Activated B cell treated with CpG ODN at 0.5 μM for 24 hours (primary cell): ENCODE results near the gene HMCES. TPM values are rescaled to one million over a fixed set of nuclear protein-coding genes. Genes with fewer than 3 reads are reported as not detected.

Experiments
- ATAC-seq: fragments of 200-7000 bp; cut with Tn5 transposase; one replicate; pipeline ENCODE4 v1.10.0; 2021; ENCODE audit warnings: low read depth, mild to moderate bottlenecking, moderate library complexity
- CTCF ChIA-PET: fragments of 350-600 bp; sonication (Branson Sonifier 250); formaldehyde crosslinking; loops from one replicate; lab custom pipeline; 2021; ENCODE audit warnings: antibody characterized with exemption; lab: Charles Lee
- POLR2A ChIA-PET: fragments of 350-600 bp; sonication (Branson Sonifier 250); formaldehyde crosslinking; loops from one replicate; lab custom pipeline; 2021; ENCODE audit warnings: antibody characterized with exemption; lab: Charles Lee
- DNase-seq: peaks from one replicate; pipeline ENCODE4 v3.0.0; 2022
- H3K27ac Mint-ChIP-seq: one replicate; pipeline ENCODE4 v1.8.0; 2020; ENCODE audit warnings: mixed read lengths
- H3K27me3 Mint-ChIP-seq: one replicate; pipeline ENCODE4 v1.8.0; 2021; ENCODE audit warnings: mixed read lengths
- H3K36me3 Mint-ChIP-seq: one replicate; pipeline ENCODE4 v1.8.0; 2021; ENCODE audit warnings: low read depth, mixed read lengths
- H3K4me1 Mint-ChIP-seq: one replicate; pipeline ENCODE4 v1.8.0; 2021; ENCODE audit warnings: mixed read lengths
- H3K4me3 Mint-ChIP-seq: one replicate; pipeline ENCODE4 v1.8.0; 2020; ENCODE audit warnings: mild to moderate bottlenecking, mixed read lengths
- H3K9me3 Mint-ChIP-seq: one replicate; pipeline ENCODE4 v1.8.0; 2020; ENCODE audit warnings: mixed read lengths
- CTCF ChIP-seq: fragments of 200-600 bp; IDR thresholded peaks from one replicate; pipeline ENCODE4 v1.8.0; 2022; ENCODE audit warnings: antibody characterized with exemption, mild to moderate bottlenecking
- intact Hi-C: fragments of 100-400 bp; cut with micrococcal nuclease; formaldehyde crosslinking; loops from one replicate; pipeline ENCODE4 v1.15.1; 2024
- total RNA-seq: library from RNA; stranded (reverse); gene quantifications from 2 replicates; pipeline ENCODE4 v1.2.3, GENCODE V29; 2022

The HMCES gene
- total RNA-seq, 1 donor from 2014 or later, result 37.2 TPM

DNA sequence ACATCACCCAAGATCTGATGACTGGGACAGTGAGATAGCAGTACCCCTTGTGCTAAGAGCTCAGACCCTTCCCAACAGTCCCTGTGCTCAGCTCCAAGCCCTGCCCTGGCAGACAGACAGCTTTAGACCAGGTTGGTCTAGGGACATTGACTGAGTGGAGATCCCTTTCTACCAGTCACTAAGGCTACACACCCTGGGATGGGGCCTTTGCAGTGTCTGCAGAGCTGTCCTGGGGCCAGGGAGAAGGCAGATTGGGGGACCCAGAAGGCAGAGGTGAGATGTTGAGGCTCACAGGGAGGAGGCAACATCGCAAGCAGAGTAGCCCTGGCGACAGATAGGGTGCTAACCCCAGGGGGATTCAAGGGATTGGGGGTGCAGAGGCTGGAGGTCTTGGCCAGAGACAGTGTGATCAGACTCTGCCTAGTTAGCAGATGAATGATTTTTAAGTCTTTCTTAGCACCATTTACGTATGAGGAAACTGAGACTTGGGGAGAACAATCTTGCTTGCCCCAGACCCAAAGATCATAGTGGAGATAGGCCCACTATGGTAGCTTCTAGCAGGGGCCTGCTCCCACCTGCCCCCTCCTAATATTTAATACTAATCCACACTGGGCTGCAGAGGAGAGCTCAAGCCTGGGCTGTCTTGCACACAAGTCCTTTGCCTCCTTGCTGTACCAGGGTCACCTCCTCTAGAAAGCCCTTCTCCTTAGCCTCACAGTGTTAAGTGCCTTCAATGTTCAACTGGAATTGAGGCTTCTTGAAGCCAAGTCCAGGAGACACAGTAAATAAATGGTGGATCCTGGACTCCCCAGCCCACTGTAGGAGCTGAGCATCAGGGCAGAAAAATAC is 32.6 kb downstream of the HMCES start:
- intact Hi-C loops, result no loop called here
- TF ChIP-seq CTCF, result no peak
- CTCF ChIA-PET, result interaction anchor here (0.7 kb wide), 1 partner anchor 13 kb away, joined by 3 read pairs; no protein-coding TSS in a partner anchor
- DNase-seq (no peak), ATAC-seq (no peak)
- Mint-ChIP-seq H3K27ac (no peak overlapping the region), H3K27me3 (no peaks in the 10 kb centered on the region), H3K4me3 (no peak overlapping the region), H3K4me1 (peaks cover 26% of the 10 kb centered on the region), H3K36me3 (peaks cover 2% of the 10 kb centered on the region), H3K9me3 (no peaks in the 10 kb centered on the region)
- POLR2A ChIA-PET, result interaction anchor here (1.3 kb wide), 1 partner anchor 62 kb away, joined by 3 read pairs; the partner anchor contains the start of gene COPG1

GRCh38 chr3:129312021-129312639 is 33.5 kb downstream of the HMCES start:
- TF ChIP-seq CTCF, result no peak
- H3K4me3 Mint-ChIP-seq, result no peak overlapping the region
- ChIA-PET POLR2A (interaction anchor here (0.6 to 5.1 kb wide), 3 partner anchors 32 to 63 kb away, joined by 5 to 172 read pairs (median 11); partner anchors contain the start of genes COPG1 and HMCES), CTCF (interaction anchor here (0.7 kb wide), 1 partner anchor 12 kb away, joined by 3 read pairs; no protein-coding TSS in a partner anchor)
- peaks cover under 1% of the 10 kb centered on the region for H3K36me3 Mint-ChIP-seq
- ATAC-seq (no peak), DNase-seq (no peak)
- H3K27me3 Mint-ChIP-seq, result no peaks in the 10 kb centered on the region
- H3K27ac Mint-ChIP-seq, result no peak overlapping the region
- H3K4me1 Mint-ChIP-seq, result peaks cover 21% of the 10 kb centered on the region
- H3K9me3 Mint-ChIP-seq, result no peaks in the 10 kb centered on the region
- intact Hi-C loops, result no loop called here

DNA sequence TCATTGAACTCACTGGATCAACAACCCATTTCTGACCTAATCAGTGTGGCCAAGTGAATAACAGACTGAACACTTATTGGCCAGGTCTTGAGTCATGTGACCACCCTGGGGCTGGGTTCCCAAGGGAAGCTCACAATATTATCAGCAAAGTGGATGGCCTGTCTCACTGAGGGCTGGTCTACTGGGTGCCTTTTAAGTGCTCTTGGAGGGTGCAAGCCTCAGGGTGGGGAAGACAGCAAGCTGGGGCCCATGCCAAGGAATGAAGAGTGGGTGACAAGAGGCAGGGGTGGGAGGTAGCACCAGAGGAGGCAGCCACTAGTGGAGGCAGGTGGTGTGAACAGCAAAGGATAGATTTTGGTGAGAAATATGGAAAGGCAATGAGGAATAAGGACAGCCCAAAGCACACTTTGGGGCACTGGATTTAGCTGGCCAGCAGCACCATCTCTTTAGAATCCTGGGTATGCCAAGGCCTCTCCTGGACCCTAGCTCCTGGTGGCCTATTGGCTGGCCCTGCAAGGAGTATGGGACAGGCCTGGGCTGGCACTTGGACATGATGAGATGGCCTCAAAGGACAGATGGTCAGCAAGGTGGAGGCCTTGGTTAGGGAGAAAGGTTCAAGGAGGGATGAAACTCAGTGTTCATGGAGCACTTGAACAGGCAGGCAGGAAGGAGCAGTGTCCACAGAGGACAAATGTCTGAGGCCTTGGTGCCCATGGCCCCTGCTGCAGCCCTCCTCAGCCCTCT is 34.2 kb downstream of the HMCES start:
- Mint-ChIP-seq H3K27ac (no peak overlapping the region), H3K9me3 (no peaks in the 10 kb centered on the region), H3K36me3 (no peaks in the 10 kb centered on the region), H3K4me3 (no peak overlapping the region), H3K4me1 (peaks cover 21% of the 10 kb centered on the region), H3K27me3 (peaks cover 4% of the 10 kb centered on the region)
- no peak for TF ChIP-seq CTCF
- CTCF ChIA-PET, result interaction anchor here (1.4 kb wide), 1 partner anchor 30 kb away, joined by 5 read pairs; no protein-coding TSS in a partner anchor
- intact Hi-C loops, result no loop called here
- POLR2A ChIA-PET, result interaction anchor here (0.6 to 5.1 kb wide), 4 partner anchors 33 to 63 kb away, joined by 3 to 172 read pairs (median 8); partner anchors contain the start of genes COPG1 and HMCES
- no peak for ATAC-seq
- no peak for DNase-seq

- ATAC-seq, result no peak
- no peaks in the 10 kb centered on the region for H3K36me3 Mint-ChIP-seq
Measured at GRCh38 chr3:129313415-129313664, 34.7 kb downstream of the HMCES start.

More at GRCh38 chr3:129313415-129313664, 34.7 kb downstream of the HMCES start:
- Mint-ChIP-seq H3K9me3 (no peaks in the 10 kb centered on the region), H3K4me3 (peak overlapping the region; percentile 80), H3K27me3 (peaks cover 7% of the 10 kb centered on the region), H3K27ac (no peak overlapping the region), H3K4me1 (peaks cover 21% of the 10 kb centered on the region)
- DNase-seq, result no peak
- no peak for TF ChIP-seq CTCF
- intact Hi-C loops, result no loop called here
- CTCF ChIA-PET, result interaction anchor here (1.4 kb wide), 1 partner anchor 31 kb away, joined by 5 read pairs; no protein-coding TSS in a partner anchor
- POLR2A ChIA-PET, result interaction anchor here (1.1 to 5.1 kb wide), 3 partner anchors 33 to 64 kb away, joined by 3 to 172 read pairs (median 5); partner anchors contain the start of genes COPG1 and HMCES
